PC-3 (cell line): Measurements from ENCODE around the gene ITFG2.

ENCODE experiments used
- CTCF ChIP-seq: fragments of 300-600 bp; sonication (generic); conservative IDR thresholded peaks from 2 replicates; pipeline ENCODE4 v1.5.1; 2017; ENCODE audit warnings: antibody characterized with exemption, low read depth, mild to moderate bottlenecking, low read length
- EZH2 ChIP-seq: fragments of 300-600 bp; sonication (generic); IDR thresholded peaks from one replicate; pipeline ENCODE4 v1.6.1; 2017; ENCODE audit warnings: antibody characterized with exemption, mild to moderate bottlenecking, low read length; ENCODE audit not compliant: unreplicated experiment
- EZH2phosphoT487 ChIP-seq: fragments of 300-600 bp; sonication (generic); IDR thresholded peaks from 2 replicates; pipeline ENCODE4 v1.6.1; 2018; ENCODE audit warnings: mild to moderate bottlenecking, antibody characterized with exemption, low read length, borderline replicate concordance

GRCh38 chr12:2826036-2826435, 13.6 kb downstream of the ITFG2 start:
- TF ChIP-seq CTCF (no peak), EZH2phosphoT487 (no peak), EZH2 (no peak)
